GM12878 (cell line): ENCODE data around the gene ZNF189. TPM values are rescaled to one million over a fixed set of nuclear protein-coding genes. Genes with fewer than 3 reads are reported as not detected.

Experiments used
- ATAC-seq: fragments of 200-7000 bp; cut with Tn5 transposase; 3 replicates; pipeline ENCODE4 v1.9.1; 2020; ENCODE audit warnings: mild to moderate bottlenecking, moderate library complexity
- BruUV-seq: library from RNA; stranded (reverse); fragments of 400-500 nt; replicated peaks from 2 replicates; lab custom pipeline; 2021; lab: Mats Ljungman, UMichigan
- CTCF ChIA-PET: fragments of 300-600 bp; sonication (Branson Sonifier 250); formaldehyde crosslinking; extraction: SDS; loops from one replicate; lab custom pipeline; 2021; ENCODE audit warnings: inconsistent platforms; lab: Yijun Ruan, JAX
- POLR2A ChIA-PET: fragments of 350-600 bp; formaldehyde crosslinking; extraction: SDS; loops from one replicate; lab custom pipeline; 2021; ENCODE audit warnings: inconsistent platforms; lab: Charles Lee
- RAD21 ChIA-PET: fragments of 300-600 bp; sonication (Branson Sonifier 250); formaldehyde crosslinking; loops from one replicate; lab custom pipeline; 2023; ENCODE audit warnings: antibody characterized with exemption; ENCODE audit not compliant: unreplicated experiment; lab: Charles Lee
- SMC1A ChIA-PET: fragments of 300-600 bp; sonication (Branson Sonifier 250); formaldehyde crosslinking; loops from one replicate; lab custom pipeline; 2023; ENCODE audit not compliant: unreplicated experiment, uncharacterized antibody; lab: Charles Lee
- DNase-seq: peaks from one replicate; pipeline ENCODE4 v3.0.0-alpha.2; 2011; ENCODE audit warnings: low read depth, low spot score
- FAIRE-seq: peaks from 3 replicates; lab custom pipeline; 2011; peaks lifted over from hg19 to GRCh38; lab: Jason Lieb, UNC
- H2AFZ ChIP-seq: 2 replicates; pipeline ENCODE4 v1.6.0; 2011; ENCODE audit warnings: low read depth, low read length, control low read depth; ENCODE audit not compliant: control insufficient read depth
- H3K27ac ChIP-seq: 2 replicates; pipeline ENCODE4 v1.5.1; 2011; ENCODE audit warnings: control low read depth; ENCODE audit not compliant: control insufficient read depth, insufficient read depth
- H3K27me3 ChIP-seq, 2 experiments: replicated peaks in 1 of 2; 2 replicates each; pipeline versions ENCODE4 v1.6.0 to v1.6.1; 2011; ENCODE audit warnings: low read length in 1 of 2; ENCODE audit not compliant: control insufficient read depth in 2 of 2, insufficient read depth in 2 of 2
- H3K36me3 ChIP-seq, 2 experiments: 2 replicates each; pipeline ENCODE4 v1.5.1; 2011; ENCODE audit warnings: low read length in 1 of 2; ENCODE audit not compliant: control insufficient read depth in 2 of 2, insufficient read depth in 2 of 2
- H3K4me1 ChIP-seq: 2 replicates; pipeline ENCODE4 v1.6.1; 2011; ENCODE audit warnings: mild to moderate bottlenecking, low read length, moderate library complexity, mixed read lengths; ENCODE audit not compliant: control insufficient read depth, insufficient read depth
- H3K4me2 ChIP-seq: 2 replicates; pipeline ENCODE4 v1.6.0; 2011; ENCODE audit warnings: control low read depth; ENCODE audit not compliant: control insufficient read depth, insufficient read depth
- H3K4me3 ChIP-seq: fragments of 200-600 bp; sonication (generic); 2 replicates; pipeline ENCODE4 v1.5.1; 2016
- H3K79me2 ChIP-seq: 2 replicates; pipeline ENCODE4 v1.6.0; 2011; ENCODE audit warnings: low read length; ENCODE audit not compliant: control insufficient read depth, insufficient read depth
- H3K9ac ChIP-seq: 2 replicates; pipeline ENCODE4 v1.8.0; 2011; ENCODE audit warnings: low read length, control low read depth, mixed read lengths; ENCODE audit not compliant: control insufficient read depth, insufficient read depth
- H3K9me3 ChIP-seq: replicated peaks from 3 replicates; pipeline ENCODE4 v1.5.1; 2011; ENCODE audit warnings: mild to moderate bottlenecking, low read length; ENCODE audit not compliant: control insufficient read depth, insufficient read depth
- H4K20me1 ChIP-seq: 2 replicates; pipeline ENCODE4 v1.6.0; 2011; ENCODE audit not compliant: control insufficient read depth, insufficient read depth
- ATF3 ChIP-seq: IDR thresholded peaks from 2 replicates; pipeline ENCODE4 v1.6.1; 2011; ENCODE audit warnings: low read depth, mild to moderate bottlenecking, low read length, moderate library complexity, borderline replicate concordance; ENCODE audit errors: extremely low read depth
- BMI1 ChIP-seq: fragments of 450-650 bp; IDR thresholded peaks from 2 replicates; pipeline ENCODE4 v1.6.1; 2016; ENCODE audit warnings: mild to moderate bottlenecking, moderate library complexity, borderline replicate concordance
- HCFC1 ChIP-seq: fragments of 150-350 bp; IDR thresholded peaks from 2 replicates; pipeline ENCODE4 v1.6.1; 2014; ENCODE audit warnings: low read length
- HDAC6 ChIP-seq: fragments of 200-600 bp; sonication (generic); IDR thresholded peaks from one replicate; pipeline ENCODE4 v1.8.0; 2017; ENCODE audit warnings: antibody characterized with exemption; ENCODE audit not compliant: unreplicated experiment
- HDGF ChIP-seq: fragments of 450-650 bp; IDR thresholded peaks from 2 replicates; pipeline ENCODE4 v1.6.1; 2016; ENCODE audit warnings: antibody characterized with exemption
- HSF1 ChIP-seq: fragments of 150-350 bp; IDR thresholded peaks from 2 replicates; pipeline ENCODE4 v1.6.1; 2014; ENCODE audit warnings: mild to moderate bottlenecking, low read depth, low read length
- KDM1A ChIP-seq: fragments of 200-600 bp; sonication (generic); IDR thresholded peaks from 2 replicates; pipeline ENCODE4 v1.6.1; 2016; ENCODE audit warnings: borderline replicate concordance
- MEF2A ChIP-seq: IDR thresholded peaks from 2 replicates; pipeline ENCODE4 v1.6.1; 2011; ENCODE audit warnings: low read depth, mild to moderate bottlenecking, low read length, moderate library complexity; ENCODE audit not compliant: insufficient read depth
- MYB ChIP-seq: fragments of 150-350 bp; IDR thresholded peaks from 2 replicates; pipeline ENCODE4 v1.6.1; 2014; ENCODE audit warnings: mild to moderate bottlenecking, low read depth, low read length, borderline replicate concordance
- NBN ChIP-seq: fragments of 450-650 bp; IDR thresholded peaks from 2 replicates; pipeline ENCODE4 v1.6.1; 2016
- NFIC ChIP-seq: IDR thresholded peaks from 2 replicates; pipeline ENCODE4 v1.6.1; 2012; ENCODE audit warnings: low read depth, mild to moderate bottlenecking, inconsistent platforms, low read length, moderate library complexity
- NR2F1 ChIP-seq: fragments of 450-650 bp; conservative IDR thresholded peaks from 2 replicates; pipeline ENCODE4 v1.6.1; 2017; ENCODE audit warnings: mild to moderate bottlenecking
- NRF1 ChIP-seq: conservative IDR thresholded peaks from 2 replicates; pipeline ENCODE4 v1.6.1; 2011; ENCODE audit warnings: mild to moderate bottlenecking, low read depth, low read length, improper control_type of control experiment
- RAD21 ChIP-seq: IDR thresholded peaks from 2 replicates; pipeline ENCODE4 v1.6.1; 2011; ENCODE audit warnings: mild to moderate bottlenecking, low read depth, low read length, moderate library complexity; ENCODE audit not compliant: insufficient read depth
- SMAD1 ChIP-seq: fragments of 450-650 bp; IDR thresholded peaks from 2 replicates; pipeline ENCODE4 v1.6.1; 2018; ENCODE audit warnings: mild to moderate bottlenecking, low read depth; ENCODE audit not compliant: partially characterized antibody
- SREBF1 ChIP-seq: IDR thresholded peaks from 2 replicates; pipeline ENCODE4 v1.6.1; 2012; ENCODE audit warnings: mild to moderate bottlenecking, low read length
- STAT3 ChIP-seq: IDR thresholded peaks from 2 replicates; pipeline ENCODE4 v1.6.1; 2011; ENCODE audit warnings: low read depth, low read length, improper control_type of control experiment
- TBL1XR1 ChIP-seq: IDR thresholded peaks from 2 replicates; pipeline ENCODE4 v1.6.1; 2012; ENCODE audit warnings: low read depth, low read length, improper control_type of control experiment
- TCF12 ChIP-seq: IDR thresholded peaks from 2 replicates; pipeline ENCODE4 v1.6.1; 2011; ENCODE audit warnings: low read depth, mild to moderate bottlenecking, low read length
- WRNIP1 ChIP-seq: IDR thresholded peaks from 2 replicates; pipeline ENCODE4 v1.6.1; 2011; ENCODE audit warnings: low read depth, low read length, improper control_type of control experiment, borderline replicate concordance
- WGBS: methylation state at CpG from one replicate; pipeline ENCODE4 v1.1.6; 2016; ENCODE audit warnings: low lambda C conversion rate; ENCODE audit not compliant: insufficient replicate concordance, insufficient coverage; ENCODE audit errors: missing lambda C conversion rate; 5-methylcytosine and 5-hydroxymethylcytosine counted together
- in situ Hi-C: fragments of 300-500 bp; cut with MboI; formaldehyde crosslinking; loops from 9 replicates; pipeline ENCODE4 v1.14.3; 2018; ENCODE audit warnings: mixed read lengths
- intact Hi-C: fragments of 100-400 bp; cut with micrococcal nuclease; formaldehyde crosslinking; loops from one replicate; pipeline ENCODE4 v1.14.2; 2022; ENCODE audit not compliant: unreplicated experiment
- polyA plus RNA-seq, 11 experiments: library from polyadenylated mRNA; depleted of rRNA in 4 of 11; unstranded in 6 of 11; stranded (reverse) in 5 of 11; fragments of >200 nt; fragmentation: Nextera tagmentation in 4 of 11; fragmentation: Illumina TruSeq in 1 of 11; extraction: Ambion mirVana in 4 of 11; extraction: Trizol in 1 of 11; gene quantifications; 1 replicate in 1 of 11; 2 replicates in 10 of 11; pipeline versions ENCODE4 v1.2.1 to v1.2.3, GENCODE V29; 2011 to 2016; ENCODE audit warnings: inconsistent platforms in 2 of 11, missing spikeins in 2 of 11, low read depth in 1 of 11
- total RNA-seq, 4 experiments: library from RNA; depleted of rRNA in 3 of 4; stranded (reverse); fragments of >200 nt in 3 of 4; fragmentation: Illumina TruSeq in 1 of 4; extraction: Trizol in 1 of 4; gene quantifications; 2 replicates each; pipeline versions ENCODE4 v1.2.1 to v1.2.3, GENCODE V29; 2013 to 2021

Gene ZNF189
- total and polyA plus RNA-seq, 10 of the 15 experiments (the other 5 are each of a cell fraction or from before 2014, with no cell fraction given): 3.1 to 12.3 (median 7.4) TPM

- H3K4me1 ChIP-seq: no peaks in the 10 kb centered on the region
- CTCF ChIA-PET: no interaction called here
- H2AFZ ChIP-seq: no peak overlapping the region
These were observed 38.0 kb upstream of the ZNF189 start for GRCh38 chr9:101360647-101361046.

GRCh38 chr9:101362450-101362849, 36.2 kb upstream of the ZNF189 start:
- no TSS peak for BruUV-seq
- TF ChIP-seq TBL1XR1 (no peak), NR2F1 (no peak), NFIC (no peak), TCF12 (no peak), KDM1A (no peak), ATF3 (no peak), HSF1 (no peak), HDGF (no peak), STAT3 (no peak), SREBF1 (no peak), MEF2A (no peak), NRF1 (no peak), BMI1 (no peak), HCFC1 (no peak), HDAC6 (no peak), NBN (no peak), RAD21 (no peak)

More at GRCh38 chr9:101360647-101361046, 38.0 kb upstream of the ZNF189 start:
- Histone ChIP-seq H3K9ac (no peak overlapping the region), H3K27me3 (no peaks in the 10 kb centered on the region; a peak in 1 of 4 replicates), H3K9me3 (no peaks in the 10 kb centered on the region), H3K27ac (no peak overlapping the region), H3K36me3 (no peaks in the 10 kb centered on the region)
- no peak for DNase-seq
- BruUV-seq: no TSS peak
- SMC1A ChIA-PET: interaction anchor here (0.8 kb wide), 1 partner anchor 20 kb away, joined by 3 read pairs; no protein-coding TSS in a partner anchor
- POLR2A ChIA-PET: no interaction called here
- RAD21 ChIA-PET: no interaction called here
- FAIRE-seq: no peak
- intact Hi-C loops: no loop called here
- TF ChIP-seq SMAD1 (no peak), WRNIP1 (no peak), MYB (no peak)
- TF ChIP-seq, all 136 proteins: peak for 0
- Histone ChIP-seq H3K4me2 (no peak overlapping the region), H3K79me2 (no peaks in the 10 kb centered on the region), H4K20me1 (no peaks in the 10 kb centered on the region), H3K4me3 (no peak overlapping the region)
- no peak for ATAC-seq
- in situ Hi-C loops: no loop called here

More at GRCh38 chr9:101362450-101362849, 36.2 kb upstream of the ZNF189 start:
- no peak overlapping the region for H3K4me2 ChIP-seq
- ATAC-seq: no peak
- H3K9me3 ChIP-seq: no peaks in the 10 kb centered on the region
- WGBS: 24% methylated on average over 5 of the region's 5 CpGs
- H3K27me3 ChIP-seq: no peaks in the 10 kb centered on the region; a peak in 1 of 4 replicates
- H3K4me3 ChIP-seq: no peak overlapping the region
- H3K4me1 ChIP-seq: no peaks in the 10 kb centered on the region
- no peaks in the 10 kb centered on the region for H4K20me1 ChIP-seq
- RAD21 ChIA-PET: no interaction called here
- no peak overlapping the region for H3K27ac ChIP-seq
- FAIRE-seq: no peak
- in situ Hi-C loops: no loop called here
- intact Hi-C loops: no loop called here
- SMC1A ChIA-PET: no interaction called here
- no peak overlapping the region for H2AFZ ChIP-seq
- CTCF ChIA-PET: no interaction called here
- no peak for DNase-seq
- no peaks in the 10 kb centered on the region for H3K79me2 ChIP-seq
- H3K9ac ChIP-seq: no peak overlapping the region
- POLR2A ChIA-PET: interaction anchor here (0.6 kb wide), 1 partner anchor 10 kb away, joined by 3 read pairs; no protein-coding TSS in a partner anchor
- H3K36me3 ChIP-seq: no peaks in the 10 kb centered on the region
